Ectodermal cell (in vitro differentiated cells): ENCODE results near the gene GPS1.
A peak's percentile ranks its signal among the peaks of the same experiment; 100 is the strongest.

Experiments
- H3K27ac ChIP-seq: 2 replicates; pipeline ENCODE4 v1.7.0; 2013; ENCODE audit warnings: mild to moderate bottlenecking, low read depth, low read length; ENCODE audit not compliant: insufficient read depth, poor library complexity, severe bottlenecking
- H3K27me3 ChIP-seq: 2 replicates; pipeline ENCODE4 v1.7.0; 2013; ENCODE audit warnings: mild to moderate bottlenecking, low read length; ENCODE audit not compliant: insufficient read depth, control insufficient read depth, poor library complexity, severe bottlenecking
- H3K36me3 ChIP-seq: one replicate; pipeline ENCODE4 v1.7.0; 2013; ENCODE audit warnings: low read length; ENCODE audit not compliant: control insufficient read depth, insufficient read depth
- H3K4me1 ChIP-seq: one replicate; pipeline ENCODE4 v1.7.0; 2013; ENCODE audit warnings: low read length; ENCODE audit not compliant: control insufficient read depth, insufficient read depth
- H3K4me3 ChIP-seq: 2 replicates; pipeline ENCODE4 v1.7.0; 2013; ENCODE audit warnings: low read depth, low read length, control low read depth; ENCODE audit not compliant: insufficient read depth
- H3K9me3 ChIP-seq: 2 replicates; pipeline ENCODE4 v1.7.0; 2013; ENCODE audit warnings: mild to moderate bottlenecking, low read length, moderate library complexity; ENCODE audit not compliant: control insufficient read depth
- WGBS, 2 experiments: methylation state at CpG; one replicate each; pipeline ENCODE4 v1.1.7; 2013; ENCODE audit warnings: missing lambda C conversion rate in 2 of 2; 5-methylcytosine and 5-hydroxymethylcytosine counted together

The GPS1 gene

GRCh38 chr17:82092995-82093751 lies 41.5 kb downstream of the GPS1 start:
- peaks cover 11% of the 10 kb centered on the region for H3K4me1 ChIP-seq
- peaks cover 56% of the 10 kb centered on the region for H3K36me3 ChIP-seq
- 97 to 98% methylated on average over 40 of the region's 40 CpGs for WGBS, 2 experiments
- H3K27me3 ChIP-seq = no peaks in the 10 kb centered on the region
- no peaks in the 10 kb centered on the region for H3K9me3 ChIP-seq
- no peak overlapping the region for H3K4me3 ChIP-seq
- no peak overlapping the region for H3K27ac ChIP-seq

- Histone ChIP-seq H3K27me3 (no peaks in the 10 kb centered on the region), H3K4me1 (peaks cover 18% of the 10 kb centered on the region), H3K27ac (no peak overlapping the region), H3K36me3 (peaks cover 38% of the 10 kb centered on the region), H3K9me3 (no peaks in the 10 kb centered on the region), H3K4me3 (no peak overlapping the region)
- WGBS, 2 experiments = 95 to 96% methylated on average over 37 of the region's 37 CpGs
Measured at GRCh38 chr17:82094931-82095776, 43.5 kb downstream of the GPS1 start.

- peak overlapping the region; percentile 91 for H3K4me3 ChIP-seq
- H3K9me3 ChIP-seq = no peaks in the 10 kb centered on the region
- H3K27ac ChIP-seq = no peak overlapping the region
- peaks cover 26% of the 10 kb centered on the region for H3K4me1 ChIP-seq
- 92 to 93% methylated on average over 35 of the region's 35 CpGs for WGBS, 2 experiments
- H3K27me3 ChIP-seq = no peaks in the 10 kb centered on the region
- peaks cover 31% of the 10 kb centered on the region for H3K36me3 ChIP-seq
Measured at GRCh38 chr17:82095777-82096708, 44.3 kb downstream of the GPS1 start.

GRCh38 chr17:82096709-82097183 lies 45.0 kb downstream of the GPS1 start:
- Histone ChIP-seq H3K27ac (no peak overlapping the region), H3K36me3 (peaks cover 24% of the 10 kb centered on the region)
- 59 to 64% methylated on average over 8 of the region's 8 CpGs for WGBS, 2 experiments

GRCh38 chr17:82097184-82097918 lies 45.7 kb downstream of the GPS1 start:
- 1% methylated on average over 77 of the region's 77 CpGs for WGBS, 2 experiments
- Histone ChIP-seq H3K4me3 (peak overlapping the region; percentile 91), H3K9me3 (no peaks in the 10 kb centered on the region), H3K27me3 (no peaks in the 10 kb centered on the region), H3K36me3 (peaks cover 19% of the 10 kb centered on the region), H3K4me1 (peaks cover 39% of the 10 kb centered on the region), H3K27ac (peak overlapping the region; percentile 84)

More at GRCh38 chr17:82096709-82097183, 45.0 kb downstream of the GPS1 start:
- H3K9me3 ChIP-seq = no peaks in the 10 kb centered on the region
- H3K4me3 ChIP-seq = peak overlapping the region; percentile 91
- no peaks in the 10 kb centered on the region for H3K27me3 ChIP-seq
- H3K4me1 ChIP-seq = peaks cover 33% of the 10 kb centered on the region

GRCh38 chr17:82097919-82098168 lies 46.1 kb downstream of the GPS1 start:
- Histone ChIP-seq H3K4me1 (peaks cover 42% of the 10 kb centered on the region), H3K4me3 (peak overlapping the region; percentile 91), H3K36me3 (peaks cover 16% of the 10 kb centered on the region), H3K27me3 (no peaks in the 10 kb centered on the region), H3K27ac (peak overlapping the region; percentile 84), H3K9me3 (no peaks in the 10 kb centered on the region)
- 0% methylated on average over 36 of the region's 36 CpGs for WGBS, 2 experiments

GRCh38 chr17:82098169-82098938 lies 46.7 kb downstream of the GPS1 start, which contains the start of gene FASN:
FASN (minus strand) TSS chr17:82098236; CDS start chr17:82096445, 1,791 bp downstream.
- WGBS, 2 experiments = 0% methylated on average over 124 of the region's 124 CpGs
- H3K27me3 ChIP-seq = no peaks in the 10 kb centered on the region
- H3K4me3 ChIP-seq = peak within 1 kb of the TSS; percentile 91
- H3K4me1 ChIP-seq = peaks cover 48% of the 10 kb centered on the region
- H3K27ac ChIP-seq = peak within 1 kb of the TSS; percentile 98
- H3K36me3 ChIP-seq = peaks cover 15% of the 10 kb centered on the region
- no peaks in the 10 kb centered on the region for H3K9me3 ChIP-seq

GRCh38 chr17:82098939-82099763 lies 47.5 kb downstream of the GPS1 start:
- peak overlapping the region; percentile 98 for H3K27ac ChIP-seq
- no peaks in the 10 kb centered on the region for H3K9me3 ChIP-seq
- 11 to 13% methylated on average over 80 of the region's 80 CpGs for WGBS, 2 experiments
- peak overlapping the region; percentile 91 for H3K4me3 ChIP-seq
- peaks cover 56% of the 10 kb centered on the region for H3K4me1 ChIP-seq
- H3K36me3 ChIP-seq = peaks cover 10% of the 10 kb centered on the region
- no peaks in the 10 kb centered on the region for H3K27me3 ChIP-seq
